ENCODE data around the gene AZI2. TPM values are rescaled to one million over a fixed set of nuclear protein-coding genes. Genes with fewer than 3 reads are reported as not detected.

The AZI2 gene
- total and polyA plus RNA-seq, 9 of the 15 experiments (the other 6 are each of a cell fraction or from before 2014, with no cell fraction given): 28.5 to 96.3 (median 70.2) TPM

GRCh38 chr3:28386049-28386448 lies 37.4 kb upstream of the AZI2 start:
- no peaks in the 10 kb centered on the region; the same call in 1 of the 2 replicates for H3K9me3 ChIP-seq (replicated peaks; ENCODE audit: control insufficient read depth, insufficient read depth, low read depth, low read length)
- H3K36me3 ChIP-seq (ENCODE audit: control insufficient read depth, insufficient read depth, low read length): no peaks in the 10 kb centered on the region
- no peak for TF ChIP-seq MAZ (CRISPR knock-in tag; conservative IDR thresholded peaks at IDR 0.05 in 1 of 2, IDR thresholded peaks at IDR 0.05 in 1 of 2)
- TF ChIP-seq SPI1 (IDR thresholded peaks at IDR 0.05; ENCODE audit: borderline replicate concordance, low read depth, low read length): peak; percentile 85
- H4K20me1 ChIP-seq (replicated peaks; ENCODE audit: control insufficient read depth, insufficient read depth, low read length): no peaks in the 10 kb centered on the region
- ATAC-seq (no peak), FAIRE-seq (no peak), DNase-seq (ENCODE audit: extremely low read depth in 1 of 4, low spot score in 3 of 4) (no peak)
- H2AFZ ChIP-seq (ENCODE audit: low read depth, low read length): no peak overlapping the region
- H3K27ac ChIP-seq (ENCODE audit: extremely low read depth, low read depth, low read length): no peak overlapping the region
- no peaks in the 10 kb centered on the region for H3K27me3 ChIP-seq (ENCODE audit: control insufficient read depth in 2 of 2, insufficient read depth in 2 of 2, low read length in 2 of 2)
- no TSS peak for BruUV-seq (replicated peaks)
- H3K4me1 ChIP-seq (replicated peaks in 1 of 2; ENCODE audit: control insufficient read depth in 2 of 2, insufficient read depth in 2 of 2, low read length in 2 of 2): no peaks in the 10 kb centered on the region
- POLR2A ChIA-PET: interaction anchor here (0.5 kb wide), 1 partner anchor 435 kb away, joined by 6 read pairs; no protein-coding TSS in a partner anchor
- CTCF ChIA-PET (ENCODE audit: low intra/inter-chr PET ratio): no interaction called here
- no peaks in the 10 kb centered on the region for H3K9me1 ChIP-seq (ENCODE audit: control insufficient read depth, insufficient read depth, low read length)
- 2% methylated on average over 5 of the region's 5 CpGs for WGBS (ENCODE audit: insufficient coverage, low coverage, missing lambda C conversion rate)
- no peak overlapping the region for H3K4me3 ChIP-seq
- in situ Hi-C loops (cut with MboI): no loop called here
- no peak overlapping the region for H3K9ac ChIP-seq (ENCODE audit: insufficient read depth in 1 of 2, low read depth in 2 of 2, low read length in 2 of 2)
- H3K79me2 ChIP-seq (ENCODE audit: control insufficient read depth, insufficient read depth, low read length): no peaks in the 10 kb centered on the region
- H3K4me2 ChIP-seq (ENCODE audit: insufficient read depth, low read length): no peak overlapping the region
- intact Hi-C loops (cut with micrococcal nuclease): no loop called here

- no peak for TF ChIP-seq STAG1 (CRISPR knock-in tag; IDR thresholded peaks at IDR 0.05; ENCODE audit: borderline replicate concordance)
- no peak for TF ChIP-seq POLR2B (IDR thresholded peaks at IDR 0.05; ENCODE audit: low read depth, partially characterized antibody)
- TF ChIP-seq NCOA2 (IDR thresholded peaks at IDR 0.05; ENCODE audit: partially characterized antibody in 2 of 2): no peak
- TF ChIP-seq C11orf30 (IDR thresholded peaks at IDR 0.05; ENCODE audit: low read depth): no peak
- TF ChIP-seq ZC3H11A (IDR thresholded peaks at IDR 0.05; ENCODE audit: low read depth, low read length): no peak
- TF ChIP-seq PTRF (tag; IDR thresholded peaks at IDR 0.05): no peak
- Histone ChIP-seq H3K9me1 (ENCODE audit: control insufficient read depth, insufficient read depth, low read length) (no peaks in the 10 kb centered on the region), H2AFZ (ENCODE audit: low read depth, low read length) (no peak overlapping the region), H3K27ac (ENCODE audit: extremely low read depth, low read depth, low read length) (no peak overlapping the region), H3K36me3 (ENCODE audit: control insufficient read depth, insufficient read depth, low read length) (no peaks in the 10 kb centered on the region), H3K4me2 (ENCODE audit: insufficient read depth, low read length) (no peak overlapping the region), H3K4me1 (replicated peaks in 1 of 2; ENCODE audit: control insufficient read depth in 2 of 2, insufficient read depth in 2 of 2, low read length in 2 of 2) (no peaks in the 10 kb centered on the region), H3K79me2 (ENCODE audit: control insufficient read depth, insufficient read depth, low read length) (no peaks in the 10 kb centered on the region), H3K4me3 (no peak overlapping the region), H4K20me1 (replicated peaks; ENCODE audit: control insufficient read depth, insufficient read depth, low read length) (no peaks in the 10 kb centered on the region), H3K9me3 (replicated peaks; ENCODE audit: control insufficient read depth, insufficient read depth, low read depth, low read length) (no peaks in the 10 kb centered on the region; the same call in 1 of the 2 replicates), H3K27me3 (ENCODE audit: control insufficient read depth in 2 of 2, insufficient read depth in 2 of 2, low read length in 2 of 2) (no peaks in the 10 kb centered on the region), H3K9ac (ENCODE audit: insufficient read depth in 1 of 2, low read depth in 2 of 2, low read length in 2 of 2) (no peak overlapping the region)
- ChIA-PET POLR2A (no interaction called here), CTCF (ENCODE audit: low intra/inter-chr PET ratio) (no interaction called here)
- FAIRE-seq (no peak), ATAC-seq (no peak), DNase-seq (ENCODE audit: extremely low read depth in 1 of 4, low spot score in 3 of 4) (no peak)
- intact Hi-C loops (cut with micrococcal nuclease) (no loop called here), in situ Hi-C loops (cut with MboI) (no loop called here)
- BruUV-seq (replicated peaks): no TSS peak
- 2% methylated on average over 4 of the region's 4 CpGs for WGBS (ENCODE audit: insufficient coverage, low coverage, missing lambda C conversion rate)
Observed at GRCh38 chr3:28376424-28376823, 27.8 kb upstream of the AZI2 start.

Data from K562 (cell line).